Fibroblast of lung (primary cell): ENCODE measurements around the gene CLDN7.

Source experiments
- CTCF ChIP-seq, 2 donors: IDR thresholded peaks in 1 of 2; conservative IDR thresholded peaks in 1 of 2; 1 replicate in 1 of 2; 2 replicates in 1 of 2; pipeline ENCODE4 v1.5.1; 2011 to 2012; ENCODE audit warnings: low read length in 2 of 2, control low read depth in 1 of 2, inconsistent platforms in 1 of 2, low read depth in 1 of 2, mild to moderate bottlenecking in 1 of 2
- EZH2 ChIP-seq: IDR thresholded peaks from 2 replicates; pipeline ENCODE4 v1.5.1; 2012; ENCODE audit warnings: low read length, control low read depth, mild to moderate bottlenecking; ENCODE audit errors: missing control alignments

GRCh38 chr17:7219229-7219811 lies 43.0 kb downstream of the CLDN7 start:
- TF ChIP-seq CTCF (conservative IDR thresholded peaks at IDR 0.05 in 1 of 2, IDR thresholded peaks at IDR 0.05 in 1 of 2; ENCODE audit: low read depth in 1 of 2, low read length in 2 of 2) = no peak
- TF ChIP-seq EZH2 = no peak
